Measurements from ENCODE around the gene VEPH1.
A peak's percentile ranks its signal among the peaks of the same experiment; 100 is the strongest.

Gene VEPH1

GRCh38 chr3:157268026-157268425 lies 235.2 kb downstream of the VEPH1 start:
- no peak for DNase-seq

- no peak for DNase-seq
These were observed 237.3 kb downstream of the VEPH1 start for GRCh38 chr3:157265931-157266330.

GRCh38 chr3:157263027-157263426 lies 240.2 kb downstream of the VEPH1 start:
- DNase-seq = no peak

DNA sequence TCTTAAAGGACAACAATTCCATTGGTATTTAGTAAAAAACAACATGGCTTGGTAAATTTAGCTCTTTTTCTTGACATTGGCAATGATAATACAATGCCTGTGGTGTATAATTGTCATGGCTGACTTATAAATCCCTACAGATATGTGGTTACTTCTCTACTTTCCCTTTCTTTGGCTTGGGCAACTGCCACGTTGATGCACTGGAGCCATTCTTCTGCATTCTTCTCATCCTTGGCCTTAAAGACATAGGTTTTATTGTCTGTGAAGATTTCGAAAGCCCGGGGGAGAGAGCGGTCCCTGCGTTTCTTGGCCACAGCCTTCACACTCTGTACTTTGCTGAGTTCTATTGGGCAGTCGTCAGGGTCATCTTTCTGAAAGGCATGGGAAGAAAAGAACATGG lies 242.2 kb downstream of the VEPH1 start:
- DNase-seq = no peak

DNA sequence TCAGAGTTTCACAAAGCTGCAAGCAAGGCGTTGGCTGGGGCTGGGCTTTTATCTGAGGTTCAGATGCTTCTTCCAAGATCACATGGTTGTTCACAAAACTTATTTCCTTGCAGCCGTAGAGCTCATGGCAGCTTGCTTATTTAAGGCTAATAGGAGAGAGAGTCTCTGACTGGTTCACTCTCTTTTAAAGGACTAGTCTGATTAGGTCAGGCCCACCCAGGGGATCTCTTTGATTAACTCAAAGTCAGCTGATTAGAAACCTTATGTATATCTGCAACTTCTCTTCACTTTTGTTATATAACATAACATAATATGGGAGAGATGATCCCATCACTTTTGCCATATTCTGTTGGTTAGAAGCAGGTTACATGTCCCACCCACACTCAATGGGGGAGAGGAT lies 243.4 kb downstream of the VEPH1 start:
- no peak for DNase-seq

GRCh38 chr3:157257101-157257500 lies 246.1 kb downstream of the VEPH1 start:
- DNase-seq = no peak

GRCh38 chr3:157255797-157256196 lies 247.4 kb downstream of the VEPH1 start:
- DNase-seq = no peak

GRCh38 chr3:157251685-157252084 lies 251.5 kb downstream of the VEPH1 start:
- no peak for DNase-seq

- peak in 1 of 58 donors; percentile 3 for DNase-seq
These were observed 253.6 kb downstream of the VEPH1 start for GRCh38 chr3:157249606-157250005.

- DNase-seq = peak in 28 of 58 donors; percentile 0 to 90 (median 20)
These were observed 254.4 kb downstream of the VEPH1 start for GRCh38 chr3:157248590-157249422.

- DNase-seq = no peak
These were observed 255.8 kb downstream of the VEPH1 start for GRCh38 chr3:157247391-157247790.

DNA sequence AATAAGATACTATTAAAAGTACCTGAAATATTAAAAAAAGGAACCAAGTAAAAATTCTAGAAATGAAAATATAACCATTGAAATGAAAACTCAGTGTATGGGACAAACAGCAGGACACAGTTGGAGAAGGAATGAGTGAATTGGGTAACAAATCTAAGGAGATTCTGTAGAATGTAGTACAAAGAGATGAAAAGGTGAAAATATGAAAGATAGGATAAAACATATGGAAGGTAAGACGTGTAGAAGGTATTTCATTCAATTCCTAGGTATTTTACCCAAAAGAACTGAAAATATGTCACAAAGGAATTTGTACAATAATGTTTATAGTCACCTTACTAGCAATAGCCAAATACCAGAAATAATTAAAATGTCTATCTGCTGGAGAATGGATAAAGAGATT lies 260.4 kb downstream of the VEPH1 start:
- no peak for DNase-seq

DNA sequence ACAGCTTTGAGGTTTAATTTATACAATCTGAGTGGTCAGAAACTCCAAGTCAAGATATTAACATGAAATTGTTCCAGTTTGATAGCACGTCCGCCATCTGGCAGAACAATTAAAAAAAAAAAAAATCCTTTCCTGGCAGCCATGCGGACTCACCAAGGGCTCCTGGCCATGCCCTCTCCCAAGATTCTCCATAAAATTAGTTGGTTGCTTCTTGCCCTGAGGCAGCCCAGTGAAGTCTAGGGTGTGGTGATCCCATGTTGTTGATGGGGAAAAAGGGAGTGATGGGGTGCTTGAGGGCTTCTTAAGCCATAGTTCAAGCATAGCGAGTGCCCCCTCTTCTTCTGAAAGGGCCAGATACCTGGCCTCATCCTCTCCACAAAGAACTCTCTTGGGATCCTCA lies 261.6 kb downstream of the VEPH1 start:
- no peak for DNase-seq

DNA sequence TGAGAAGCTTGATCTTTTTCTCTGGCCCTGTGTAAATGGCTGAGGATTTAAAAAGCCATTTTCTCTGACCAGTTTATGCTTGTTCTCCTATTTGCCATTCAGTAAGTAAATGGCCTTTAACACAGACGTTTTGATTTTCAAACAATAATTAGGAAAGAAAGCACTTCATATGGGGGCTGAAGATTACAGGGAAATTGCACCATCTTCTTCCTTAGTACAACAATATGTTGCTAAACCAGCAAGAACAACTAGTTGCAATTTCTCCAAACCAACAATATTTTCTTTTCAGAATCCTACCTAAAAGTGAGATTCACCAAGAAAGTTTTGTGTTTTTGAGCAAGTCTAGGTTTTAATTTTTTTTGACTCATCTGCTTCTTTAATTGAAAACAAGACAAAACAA lies 262.8 kb downstream of the VEPH1 start:
- no peak for DNase-seq

GRCh38 chr3:157239082-157239704 lies 264.0 kb downstream of the VEPH1 start:
- DNase-seq = peak in 44 of 58 donors; percentile 1 to 63 (median 34)

DNA sequence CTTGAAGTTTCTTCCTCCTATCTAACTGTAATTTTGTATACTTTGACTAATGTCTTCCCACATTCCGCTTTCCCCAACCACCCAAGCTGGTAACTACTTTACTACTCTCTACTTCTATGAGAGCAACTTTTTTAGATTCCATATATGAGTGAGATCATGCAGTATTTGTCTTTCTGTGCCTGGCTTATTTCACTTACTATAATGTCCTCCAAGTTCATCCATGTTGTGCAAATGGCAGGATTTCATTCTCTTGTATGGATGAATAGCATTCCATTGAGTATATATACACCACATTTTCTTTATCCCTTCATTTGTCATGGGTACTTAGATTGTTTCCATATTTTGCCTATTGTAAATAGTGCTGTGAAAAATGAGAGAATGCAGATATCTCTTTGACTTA lies 264.8 kb downstream of the VEPH1 start:
- no peak for DNase-seq

DNA sequence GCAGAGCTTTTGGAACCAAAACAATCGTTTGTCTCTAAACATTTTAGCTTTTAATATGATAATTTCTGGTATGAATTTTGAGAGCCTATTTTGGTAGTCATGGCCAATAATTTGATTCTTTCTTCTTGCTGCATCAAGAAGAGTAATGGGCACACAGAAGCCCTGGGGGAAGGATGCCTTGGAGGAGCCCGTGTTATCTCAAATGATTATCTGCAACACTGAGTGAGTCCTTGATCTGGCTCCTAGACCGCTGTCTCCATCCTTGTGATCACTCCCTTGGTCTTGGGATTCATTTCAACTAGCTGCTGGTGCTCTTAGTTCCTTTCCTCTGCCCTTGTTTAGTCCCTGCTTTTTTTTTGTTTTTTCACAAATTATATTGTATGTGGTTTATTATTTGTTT lies 265.3 kb downstream of the VEPH1 start:
- DNase-seq = no peak

DNA sequence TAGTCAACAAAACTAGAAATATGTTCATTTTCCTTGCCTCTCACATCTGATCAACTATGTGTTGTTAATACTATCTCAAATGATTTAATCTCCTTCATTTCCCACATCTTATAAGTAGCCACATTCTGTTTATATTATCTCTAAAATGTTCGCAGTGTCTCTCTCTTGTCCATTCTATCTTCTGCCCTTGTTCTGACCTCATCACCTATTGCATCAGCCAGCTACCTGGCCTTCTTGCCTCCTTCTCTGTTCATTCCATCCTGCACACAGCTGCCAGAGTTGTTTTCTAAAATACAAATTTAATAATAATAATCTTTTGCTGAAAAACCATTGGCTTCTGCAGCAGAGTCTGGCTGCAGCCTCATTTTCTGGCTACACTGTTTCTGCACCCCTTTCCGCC lies 267.9 kb downstream of the VEPH1 start:
- no peak for DNase-seq

GRCh38 chr3:157233923-157234322 lies 269.3 kb downstream of the VEPH1 start:
- DNase-seq = no peak

DNA sequence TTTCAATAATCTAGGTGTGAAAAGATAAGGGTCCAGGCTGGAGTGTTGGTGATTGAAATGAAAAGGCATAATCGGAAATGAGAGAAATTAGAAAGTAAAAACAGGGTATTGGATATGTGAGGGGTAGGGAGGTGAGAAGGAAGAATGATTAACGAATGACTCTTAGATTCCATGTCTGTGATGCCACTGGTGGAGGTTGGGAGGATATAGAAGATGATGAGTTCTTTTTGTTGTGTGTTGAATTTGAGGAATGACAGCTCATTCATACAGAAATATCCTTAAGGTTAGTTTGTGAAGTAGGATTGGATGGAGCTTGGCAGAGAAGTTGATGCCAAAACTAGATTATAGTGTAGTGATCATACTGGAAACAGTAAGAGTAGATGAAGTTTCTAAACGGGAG lies 271.1 kb downstream of the VEPH1 start:
- DNase-seq = no peak

DNA sequence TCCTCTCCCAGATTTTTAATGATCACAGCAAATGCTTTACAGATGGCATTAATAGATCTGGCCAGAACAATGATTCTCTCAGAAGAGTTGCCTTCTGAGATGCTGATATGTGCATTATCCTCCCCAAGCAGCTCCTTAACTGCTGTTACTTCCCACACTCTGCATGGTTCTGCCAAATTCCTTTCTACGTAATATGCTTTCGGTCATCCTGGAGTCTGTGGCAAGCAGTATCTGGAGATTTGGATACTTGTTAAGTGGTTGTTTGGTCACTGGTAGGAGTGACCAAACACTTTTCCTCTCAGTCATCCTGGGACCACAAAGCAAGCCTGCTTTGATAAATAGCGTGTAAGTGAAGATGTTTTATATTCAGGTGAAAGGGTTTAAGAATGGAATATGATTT lies 272.1 kb downstream of the VEPH1 start:
- no peak for DNase-seq

GRCh38 chr3:157226173-157226847 lies 276.9 kb downstream of the VEPH1 start:
- no peak for DNase-seq

All from anterior cingulate cortex (tissue), 58 donors.